ENCODE results near the gene CSTF2T.
A peak's percentile ranks its signal among the peaks of the same experiment; 100 is the strongest.

CSTF2T gene

GRCh38 chr10:51699475-51700227, at the start of gene CSTF2T:
CSTF2T (minus strand) TSS chr10:51699595; CDS start chr10:51699549, 46 bp downstream.
- peak; percentile 86 for DNase-seq

- no peak for DNase-seq
Measured at GRCh38 chr10:51748959-51749358, 49.6 kb upstream of the CSTF2T start.

- no peak for DNase-seq
Measured at GRCh38 chr10:51747216-51747615, 47.8 kb upstream of the CSTF2T start.

GRCh38 chr10:51745397-51745796, 46.0 kb upstream of the CSTF2T start:
- no peak for DNase-seq

- no peak for DNase-seq
Measured at GRCh38 chr10:51744235-51745000, 45.0 kb upstream of the CSTF2T start.

GRCh38 chr10:51743146-51743545, 43.8 kb upstream of the CSTF2T start:
- DNase-seq, result no peak

- DNase-seq, result no peak
Measured at GRCh38 chr10:51733057-51733456, 33.7 kb upstream of the CSTF2T start.

GRCh38 chr10:51729822-51730555, 30.6 kb upstream of the CSTF2T start:
- no peak for DNase-seq

- DNase-seq, result no peak
Measured at GRCh38 chr10:51724038-51724437, 24.6 kb upstream of the CSTF2T start.

GRCh38 chr10:51718804-51719291, 19.5 kb upstream of the CSTF2T start:
- DNase-seq, result no peak

- DNase-seq, result no peak
Measured at GRCh38 chr10:51716981-51717380, 17.6 kb upstream of the CSTF2T start.

GRCh38 chr10:51711519-51711891, 12.1 kb upstream of the CSTF2T start:
- no peak for DNase-seq

GRCh38 chr10:51709324-51709972, 10.1 kb upstream of the CSTF2T start:
- no peak for DNase-seq

- DNase-seq, result no peak
Measured at GRCh38 chr10:51708609-51709008, 9.2 kb upstream of the CSTF2T start.

- no peak for DNase-seq
Measured at GRCh38 chr10:51707821-51708424, 8.5 kb upstream of the CSTF2T start.

- DNase-seq, result no peak
Measured at GRCh38 chr10:51707392-51707791, 8.0 kb upstream of the CSTF2T start.

GRCh38 chr10:51706225-51706624, 6.8 kb upstream of the CSTF2T start:
- no peak for DNase-seq

GRCh38 chr10:51705774-51706173, 6.4 kb upstream of the CSTF2T start:
- DNase-seq, result no peak

GRCh38 chr10:51700228-51700817, 928 bp upstream of the CSTF2T start:
- peak; percentile 48 for DNase-seq

- no peak for DNase-seq
Measured at GRCh38 chr10:51699145-51699474, 285 bp downstream of the CSTF2T start.

GRCh38 chr10:51698473-51699063, 827 bp downstream of the CSTF2T start:
- no peak for DNase-seq

- DNase-seq, result no peak
Measured at GRCh38 chr10:51696251-51696650, 3.1 kb downstream of the CSTF2T start.

Data from DMS153 (cell line).